HepG2 (cell line): ENCODE data around the gene MCU. TPM values are rescaled to one million over a fixed set of nuclear protein-coding genes. Genes with fewer than 3 reads are reported as not detected.

Experiments
- ARNT ChIP-seq: fragments of 450-650 bp; IDR thresholded peaks from 2 replicates; pipeline ENCODE4 v1.6.1; 2017
- FLYWCH1 ChIP-seq: sonication (generic); formaldehyde crosslinking; IDR thresholded peaks from 2 replicates; pipeline ENCODE4 v1.8.1; 2023; ENCODE audit warnings: mild to moderate bottlenecking, missing genetic modification reagents
- JUND ChIP-seq: sonication (generic); formaldehyde crosslinking; IDR thresholded peaks from 2 replicates; pipeline ENCODE4 v1.8.0; 2022; ENCODE audit warnings: mild to moderate bottlenecking, missing genetic modification reagents
- MAFK ChIP-seq, 2 experiments: IDR thresholded peaks in 1 of 2; conservative IDR thresholded peaks in 1 of 2; 2 replicates each; pipeline ENCODE4 v1.6.1; 2011; ENCODE audit warnings: improper control_type of control experiment in 2 of 2, low read length in 2 of 2
- RFXAP ChIP-seq: sonication (generic); formaldehyde crosslinking; IDR thresholded peaks from 2 replicates; pipeline ENCODE4 v1.4.0; 2020; ENCODE audit warnings: missing genetic modification reagents, borderline replicate concordance
- RNF219 ChIP-seq: sonication (generic); formaldehyde crosslinking; IDR thresholded peaks from 2 replicates; pipeline ENCODE4 v1.5.0; 2020; ENCODE audit warnings: mild to moderate bottlenecking, missing genetic modification reagents
- TEAD2 ChIP-seq: sonication (generic); formaldehyde crosslinking; IDR thresholded peaks from 2 replicates; pipeline ENCODE4 v1.9.0; 2021; ENCODE audit warnings: missing genetic modification reagents
- ZKSCAN1 ChIP-seq: fragments of 150-350 bp; IDR thresholded peaks from 2 replicates; pipeline ENCODE4 v1.6.1; 2014; ENCODE audit warnings: low read length
- ZNF33A ChIP-seq: sonication (generic); formaldehyde crosslinking; IDR thresholded peaks from 2 replicates; pipeline ENCODE4 v1.5.1; 2020; ENCODE audit warnings: missing genetic modification reagents, mild to moderate bottlenecking, moderate library complexity, borderline replicate concordance
- ZNF484 ChIP-seq: sonication (generic); formaldehyde crosslinking; IDR thresholded peaks from 2 replicates; pipeline ENCODE4 v1.5.1; 2020; ENCODE audit warnings: mild to moderate bottlenecking, low read depth, missing genetic modification reagents, borderline replicate concordance
- ZNF556 ChIP-seq: sonication (generic); formaldehyde crosslinking; IDR thresholded peaks from 2 replicates; pipeline ENCODE4 v1.4.0; 2020; ENCODE audit warnings: mild to moderate bottlenecking, missing genetic modification reagents, borderline replicate concordance
- ZSCAN29 ChIP-seq: sonication (generic); formaldehyde crosslinking; conservative IDR thresholded peaks from 2 replicates; pipeline ENCODE4 v1.4.0; 2020; ENCODE audit warnings: mild to moderate bottlenecking, missing genetic modification reagents
- polyA plus RNA-seq, 8 experiments: library from polyadenylated mRNA; depleted of rRNA in 3 of 8; stranded (reverse) in 7 of 8; unstranded in 1 of 8; fragments of >200 nt; fragmentation: Illumina TruSeq in 4 of 8; extraction: Trizol in 4 of 8; gene quantifications; 2 replicates each; pipeline versions ENCODE4 v1.2.1 to v1.2.3, GENCODE V29; 2011 to 2016; ENCODE audit warnings: low read depth in 4 of 8, missing spikeins in 1 of 8, mixed read lengths in 1 of 8; ENCODE audit not compliant: insufficient read depth in 1 of 8
- total RNA-seq, 5 experiments: library from RNA; depleted of rRNA; stranded (reverse); fragments of >200 nt; fragmentation: Illumina TruSeq; extraction: Trizol; gene quantifications; 2 replicates each; pipeline ENCODE4 v1.2.3, GENCODE V29; 2016; ENCODE audit warnings: low read depth in 1 of 5
- TF ChIP-seq, protein P1 (sequence below): sonication (generic); formaldehyde crosslinking; IDR thresholded peaks from 2 replicates; pipeline ENCODE4 v1.4.0; 2020; ENCODE audit warnings: mild to moderate bottlenecking, missing genetic modification reagents, borderline replicate concordance

MCU gene
- total and polyA plus RNA-seq, 2 of the 13 experiments (the other 11 are each of a cell fraction or from before 2014, with no cell fraction given), result 25.9 to 64.5 TPM

- TF ChIP-seq ZNF33A (CRISPR knock-in tag), result no peak
- TF ChIP-seq ZKSCAN1, result no peak
- TF ChIP-seq ZNF556, result no peak; the same call in 1 of the 2 replicates
- TF ChIP-seq FLYWCH1 (CRISPR knock-in tag), result no peak
- no peak for TF ChIP-seq RFXAP (CRISPR knock-in tag)
- no peak for TF ChIP-seq MAFK (conservative IDR thresholded peaks at IDR 0.05 in 1 of 2, IDR thresholded peaks at IDR 0.05 in 1 of 2; ENCODE audit: low read length in 2 of 2)
- no peak for TF ChIP-seq ARNT
- no peak for TF ChIP-seq TEAD2 (CRISPR knock-in tag)
- no peak for TF ChIP-seq JUND (CRISPR knock-in tag)
- TF ChIP-seq, protein P1, sequence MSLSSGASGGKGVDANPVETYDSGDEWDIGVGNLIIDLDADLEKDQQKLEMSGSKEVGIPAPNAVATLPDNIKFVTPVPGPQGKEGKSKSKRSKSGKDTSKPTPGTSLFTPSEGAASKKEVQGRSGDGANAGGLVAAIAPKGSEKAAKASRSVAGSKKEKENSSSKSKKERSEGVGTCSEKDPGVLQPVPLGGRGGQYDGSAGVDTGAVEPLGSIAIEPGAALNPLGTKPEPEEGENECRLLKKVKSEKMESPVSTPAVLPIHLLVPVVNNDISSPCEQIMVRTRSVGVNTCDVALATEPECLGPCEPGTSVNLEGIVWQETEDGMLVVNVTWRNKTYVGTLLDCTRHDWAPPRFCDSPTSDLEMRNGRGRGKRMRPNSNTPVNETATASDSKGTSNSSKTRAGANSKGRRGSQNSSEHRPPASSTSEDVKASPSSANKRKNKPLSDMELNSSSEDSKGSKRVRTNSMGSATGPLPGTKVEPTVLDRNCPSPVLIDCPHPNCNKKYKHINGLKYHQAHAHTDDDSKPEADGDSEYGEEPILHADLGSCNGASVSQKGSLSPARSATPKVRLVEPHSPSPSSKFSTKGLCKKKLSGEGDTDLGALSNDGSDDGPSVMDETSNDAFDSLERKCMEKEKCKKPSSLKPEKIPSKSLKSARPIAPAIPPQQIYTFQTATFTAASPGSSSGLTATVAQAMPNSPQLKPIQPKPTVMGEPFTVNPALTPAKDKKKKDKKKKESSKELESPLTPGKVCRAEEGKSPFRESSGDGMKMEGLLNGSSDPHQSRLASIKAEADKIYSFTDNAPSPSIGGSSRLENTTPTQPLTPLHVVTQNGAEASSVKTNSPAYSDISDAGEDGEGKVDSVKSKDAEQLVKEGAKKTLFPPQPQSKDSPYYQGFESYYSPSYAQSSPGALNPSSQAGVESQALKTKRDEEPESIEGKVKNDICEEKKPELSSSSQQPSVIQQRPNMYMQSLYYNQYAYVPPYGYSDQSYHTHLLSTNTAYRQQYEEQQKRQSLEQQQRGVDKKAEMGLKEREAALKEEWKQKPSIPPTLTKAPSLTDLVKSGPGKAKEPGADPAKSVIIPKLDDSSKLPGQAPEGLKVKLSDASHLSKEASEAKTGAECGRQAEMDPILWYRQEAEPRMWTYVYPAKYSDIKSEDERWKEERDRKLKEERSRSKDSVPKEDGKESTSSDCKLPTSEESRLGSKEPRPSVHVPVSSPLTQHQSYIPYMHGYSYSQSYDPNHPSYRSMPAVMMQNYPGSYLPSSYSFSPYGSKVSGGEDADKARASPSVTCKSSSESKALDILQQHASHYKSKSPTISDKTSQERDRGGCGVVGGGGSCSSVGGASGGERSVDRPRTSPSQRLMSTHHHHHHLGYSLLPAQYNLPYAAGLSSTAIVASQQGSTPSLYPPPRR, result no peak
- no peak for TF ChIP-seq ZSCAN29 (CRISPR knock-in tag)
- TF ChIP-seq RNF219 (CRISPR knock-in tag), result no peak
- TF ChIP-seq ZNF484 (CRISPR knock-in tag), result no peak
Observed at GRCh38 chr10:72691863-72692743, at the start of gene MCU (continued).
